IPS DF 6.9 (cell line): Measurements from ENCODE around the gene TESK1.

ENCODE experiments used
- DNase-seq: peaks from one replicate; pipeline ENCODE4 v3.0.0-alpha.2; 2013; ENCODE audit warnings: low read depth, low spot score
- H3K27ac ChIP-seq: one replicate; pipeline ENCODE4 v1.5.1; 2013; ENCODE audit warnings: low read length, control low read depth
- H3K27me3 ChIP-seq: 2 replicates; pipeline ENCODE4 v1.6.1; 2013; ENCODE audit warnings: mild to moderate bottlenecking, low read length; ENCODE audit not compliant: control insufficient read depth, insufficient read depth
- H3K36me3 ChIP-seq: 2 replicates; pipeline ENCODE4 v1.6.1; 2013; ENCODE audit warnings: low read length; ENCODE audit not compliant: control insufficient read depth, insufficient read depth
- H3K4me1 ChIP-seq: 2 replicates; pipeline ENCODE4 v1.6.1; 2013; ENCODE audit warnings: low read length; ENCODE audit not compliant: control insufficient read depth, insufficient read depth
- H3K4me3 ChIP-seq: 2 replicates; pipeline ENCODE4 v1.5.1; 2013; ENCODE audit warnings: mild to moderate bottlenecking, low read length
- H3K9me3 ChIP-seq: 2 replicates; pipeline ENCODE4 v1.6.1; 2013; ENCODE audit warnings: low read length, inconsistent platforms; ENCODE audit not compliant: control insufficient read depth, insufficient read depth
- WGBS: extraction: QIAGEN DNeasy Blood & Tissue Kit; methylation state at CpG from one replicate; pipeline ENCODE4 v1.1.7; 2013; ENCODE audit warnings: mixed read lengths, missing lambda C conversion rate; ENCODE audit not compliant: insufficient read length, insufficient coverage; 5-methylcytosine and 5-hydroxymethylcytosine counted together

TESK1 gene

DNA sequence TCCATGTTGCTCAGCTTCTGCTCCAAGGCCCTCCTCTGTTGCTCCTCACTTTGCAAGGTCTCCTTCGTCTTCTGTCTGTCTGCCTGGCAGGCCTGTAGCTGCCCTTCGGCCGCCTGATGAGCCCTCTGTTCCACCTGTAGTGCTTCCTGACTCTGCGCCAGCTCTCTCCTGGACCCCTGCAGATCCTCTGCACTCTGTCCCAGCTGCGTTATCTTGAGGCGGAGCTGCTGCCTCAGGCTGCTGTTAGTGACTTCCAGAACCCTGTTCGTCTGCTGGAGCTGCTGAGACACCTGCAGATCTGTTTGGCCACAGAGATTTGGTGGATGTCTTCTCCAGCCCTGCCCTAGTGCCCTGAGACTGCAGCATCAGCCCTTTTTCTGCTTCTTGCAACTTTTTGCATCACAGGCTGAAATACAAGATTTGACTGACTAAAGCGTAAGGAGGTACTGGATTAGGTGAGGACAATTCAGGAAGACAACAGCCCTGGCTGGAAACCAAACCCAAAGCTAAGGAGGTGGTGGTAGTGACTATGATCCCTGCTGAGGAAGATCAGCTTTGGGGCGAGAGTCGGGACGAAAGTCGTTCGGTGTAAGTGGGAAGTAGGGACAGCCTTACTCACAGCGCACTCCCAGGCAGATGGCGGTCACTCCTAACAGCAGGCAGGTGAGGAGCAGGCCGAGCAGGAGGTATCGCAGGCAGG is 11.1 kb downstream of the TESK1 start:
- Histone ChIP-seq H3K36me3 (no peaks in the 10 kb centered on the region), H3K4me1 (no peaks in the 10 kb centered on the region), H3K9me3 (no peaks in the 10 kb centered on the region), H3K4me3 (peak overlapping the region; percentile 41; the same call in 1 of the 2 replicates), H3K27ac (no peak overlapping the region), H3K27me3 (no peaks in the 10 kb centered on the region)
- no CpG with 5 or more reads among the region's 17 CpGs for WGBS
- no peak for DNase-seq

DNA sequence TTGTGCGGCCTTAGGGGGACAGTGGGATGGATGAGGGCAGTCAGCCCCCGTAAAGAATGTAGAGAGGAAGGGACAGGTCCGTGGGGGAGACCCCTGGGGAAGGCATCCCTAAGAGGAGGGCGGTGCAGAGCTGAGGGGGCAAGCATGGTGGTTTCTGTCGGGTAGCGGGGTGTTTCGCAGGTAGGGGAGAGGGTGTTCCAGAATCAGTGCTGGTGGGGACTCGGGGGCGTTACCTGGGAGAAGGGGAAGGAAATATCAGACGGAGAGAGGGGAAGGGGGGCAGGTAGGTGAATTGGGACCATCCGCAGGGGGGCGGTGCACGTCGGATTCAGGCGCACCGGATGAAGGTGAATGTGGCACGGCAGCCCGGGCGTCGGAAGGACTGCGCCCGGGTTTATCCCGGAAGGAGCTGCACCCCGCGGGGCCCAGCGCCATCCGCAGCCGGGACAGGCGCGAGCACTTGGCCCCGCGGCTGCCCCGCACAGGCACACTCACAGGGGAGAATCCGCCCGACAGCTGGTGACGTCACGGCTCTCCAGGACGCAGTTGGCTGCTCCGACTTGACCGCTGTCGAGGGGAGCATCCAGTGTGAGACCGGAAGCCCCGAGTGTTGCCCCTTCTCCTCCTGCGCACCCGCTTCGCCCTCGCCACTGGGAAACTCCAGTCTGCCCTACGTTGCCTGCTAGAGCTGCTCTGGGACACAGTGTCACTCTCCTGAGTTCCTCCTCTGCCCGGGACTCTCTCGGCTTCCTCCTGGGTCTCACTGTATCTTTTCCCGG is 11.8 kb downstream of the TESK1 start:
- Histone ChIP-seq H3K9me3 (no peaks in the 10 kb centered on the region), H3K36me3 (no peaks in the 10 kb centered on the region), H3K27me3 (no peaks in the 10 kb centered on the region), H3K4me3 (peak overlapping the region; percentile 41; the same call in 1 of the 2 replicates), H3K27ac (no peak overlapping the region), H3K4me1 (no peaks in the 10 kb centered on the region)
- no CpG with 5 or more reads among the region's 51 CpGs for WGBS
- DNase-seq = no peak

DNA sequence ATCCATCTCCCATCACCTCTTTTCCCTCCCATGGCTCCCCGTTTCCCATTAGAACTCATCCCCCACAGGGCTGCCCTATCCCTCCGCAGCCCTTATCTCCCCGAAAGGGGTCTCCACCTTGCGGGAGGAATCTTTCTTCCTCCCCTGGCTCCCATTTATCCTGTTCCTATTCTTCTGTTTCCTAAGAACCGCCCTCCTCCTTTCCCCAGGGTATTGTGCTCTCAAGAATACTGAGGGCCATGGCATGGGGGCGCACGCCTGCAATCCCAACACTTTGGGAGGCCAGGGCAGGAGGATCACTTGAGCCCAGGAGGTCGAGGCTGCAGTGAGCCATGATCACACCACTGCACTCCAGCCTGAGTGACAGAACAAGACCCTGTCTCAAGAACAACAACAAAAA is 12.5 kb downstream of the TESK1 start:
- Histone ChIP-seq H3K27me3 (no peaks in the 10 kb centered on the region), H3K9me3 (no peaks in the 10 kb centered on the region), H3K4me3 (peak overlapping the region; percentile 41; the same call in 1 of the 2 replicates), H3K4me1 (no peaks in the 10 kb centered on the region), H3K27ac (no peak overlapping the region), H3K36me3 (no peaks in the 10 kb centered on the region)
- DNase-seq = no peak
- WGBS = no CpG with 5 or more reads among the region's 8 CpGs

DNA sequence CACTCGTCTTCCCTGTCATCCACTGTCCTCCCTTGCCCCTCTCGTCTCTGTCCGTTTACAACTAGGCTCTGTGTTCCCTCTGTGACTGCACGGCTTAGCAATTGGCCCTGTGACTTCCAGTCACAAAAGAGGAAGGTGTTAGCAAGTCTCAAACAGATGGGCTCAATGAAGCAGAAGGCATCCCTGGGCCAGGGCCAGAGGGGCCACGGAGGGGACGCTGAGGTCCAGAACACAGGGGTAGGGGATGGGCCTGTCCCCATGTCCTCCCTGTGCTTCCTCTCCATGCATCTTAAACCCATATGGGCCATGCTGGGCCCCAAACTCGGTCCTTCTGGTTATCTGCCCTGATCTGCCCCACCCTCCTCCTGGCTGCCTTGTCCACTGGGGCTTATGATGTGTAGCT is 13.3 kb downstream of the TESK1 start, which contains the start of gene CD72:
Gene CD72, minus strand, starts transcription at position 89 of the 403 bp plus-strand sequence. CDS start 110 bp downstream, outside the sequence.
- Histone ChIP-seq H3K27me3 (no peaks in the 10 kb centered on the region), H3K27ac (no peak within 1 kb of the TSS)

DNA sequence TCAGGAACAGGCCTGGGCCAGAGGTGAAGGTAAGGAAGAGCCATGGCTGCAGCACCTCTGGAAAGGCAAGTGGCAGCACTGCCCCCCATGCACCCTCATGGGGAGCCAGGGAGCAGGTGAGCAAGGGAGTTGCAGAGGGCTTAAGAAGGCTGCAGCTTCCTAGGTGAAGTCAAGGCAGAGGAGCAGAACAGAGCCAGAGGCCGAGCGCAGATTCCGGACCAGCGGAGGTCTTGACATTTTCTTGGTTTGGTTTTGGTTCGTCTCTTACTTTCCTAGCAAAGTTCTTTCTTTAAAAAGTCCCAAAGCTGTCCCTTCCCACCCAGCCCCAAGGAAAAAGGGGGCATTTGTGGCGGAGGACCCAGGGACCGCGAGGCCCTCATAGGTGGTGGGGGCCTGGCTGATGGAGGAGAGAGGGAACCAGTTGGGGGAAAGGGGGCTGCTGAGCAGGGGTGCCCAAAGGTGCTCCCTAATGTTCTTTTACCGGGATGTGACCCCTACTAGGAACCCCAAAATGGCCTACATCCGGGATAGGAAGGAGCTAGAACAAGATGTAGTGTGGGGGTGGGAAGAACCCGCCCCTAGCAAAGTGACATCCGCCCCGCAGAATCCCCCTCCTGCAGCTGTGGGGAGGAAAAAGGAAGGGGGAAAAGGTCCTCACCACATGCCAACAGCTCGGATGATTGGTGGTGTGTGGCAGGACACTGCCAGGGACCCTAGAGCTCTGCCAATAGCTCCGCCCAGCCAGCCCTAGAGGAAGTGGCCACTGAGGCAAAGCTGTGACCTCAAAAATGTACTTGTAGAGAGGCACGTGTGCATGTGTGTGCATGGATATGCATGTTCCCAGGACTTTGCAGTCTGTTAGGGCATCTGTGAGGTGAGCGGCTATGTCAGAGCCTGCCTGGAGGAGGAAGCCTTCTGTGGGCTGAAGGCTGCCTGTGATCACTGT is 14.1 kb downstream of the TESK1 start:
- DNase-seq = no peak
- no CpG with 5 or more reads among the region's 17 CpGs for WGBS
- no peaks in the 10 kb centered on the region for H3K4me1 ChIP-seq
- no peaks in the 10 kb centered on the region for H3K27me3 ChIP-seq
- no peaks in the 10 kb centered on the region for H3K36me3 ChIP-seq
- H3K27ac ChIP-seq = no peak overlapping the region
- H3K9me3 ChIP-seq = no peaks in the 10 kb centered on the region
- H3K4me3 ChIP-seq = no peak overlapping the region

More for the DNA sequence above, 13.3 kb downstream of the TESK1 start, which contains the start of gene CD72:
- WGBS = no CpG with 5 or more reads among the region's 7 CpGs
- no peaks in the 10 kb centered on the region for H3K4me1 ChIP-seq
- no peaks in the 10 kb centered on the region for H3K36me3 ChIP-seq
- DNase-seq = no peak
- peak within 1 kb of the TSS; percentile 41; the same call in 1 of the 2 replicates for H3K4me3 ChIP-seq
- no peaks in the 10 kb centered on the region for H3K9me3 ChIP-seq

DNA sequence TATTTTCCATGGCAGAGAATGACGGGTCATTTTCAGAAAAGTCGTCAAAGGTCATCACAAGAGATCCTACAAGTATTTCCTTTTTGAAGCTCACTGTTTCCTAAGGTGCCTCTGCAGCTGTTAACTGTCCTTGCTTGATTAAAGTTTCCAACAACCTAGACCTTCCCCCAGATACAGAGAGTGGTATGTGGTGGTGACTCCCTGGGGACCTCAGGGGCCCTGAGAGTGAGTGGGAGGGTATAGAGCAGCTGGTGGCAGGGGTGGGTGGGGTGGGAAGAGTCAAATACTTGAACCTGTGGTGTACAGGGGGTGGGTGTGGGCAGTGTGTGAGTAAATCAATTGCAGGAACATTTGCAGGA is 14.7 kb downstream of the TESK1 start:
- no peak for DNase-seq
- Histone ChIP-seq H3K36me3 (no peaks in the 10 kb centered on the region), H3K27me3 (no peaks in the 10 kb centered on the region), H3K4me3 (no peak overlapping the region), H3K27ac (no peak overlapping the region), H3K4me1 (no peaks in the 10 kb centered on the region), H3K9me3 (no peaks in the 10 kb centered on the region)
- no CpG with 5 or more reads among the region's 2 CpGs for WGBS

DNA sequence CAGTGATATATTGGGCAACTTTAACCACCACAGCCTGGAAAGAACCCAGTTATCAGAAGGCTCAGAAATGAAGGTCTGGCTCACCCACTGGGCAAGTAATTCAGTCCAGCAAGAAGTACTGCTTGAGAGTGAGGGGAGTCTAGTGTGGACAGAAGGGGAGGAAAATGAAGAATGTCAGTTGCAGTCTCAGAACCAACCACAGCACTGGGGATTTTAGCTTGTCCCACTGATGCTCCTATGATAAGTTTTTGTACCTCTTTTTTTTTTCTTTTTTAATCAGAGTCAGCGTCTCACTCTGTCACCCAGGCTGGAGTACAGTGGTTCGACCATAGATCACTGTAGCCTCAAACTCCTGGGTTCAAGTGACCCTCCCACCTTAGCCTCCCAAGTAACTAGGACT is 22.5 kb downstream of the TESK1 start:
- no peak for DNase-seq

DNA sequence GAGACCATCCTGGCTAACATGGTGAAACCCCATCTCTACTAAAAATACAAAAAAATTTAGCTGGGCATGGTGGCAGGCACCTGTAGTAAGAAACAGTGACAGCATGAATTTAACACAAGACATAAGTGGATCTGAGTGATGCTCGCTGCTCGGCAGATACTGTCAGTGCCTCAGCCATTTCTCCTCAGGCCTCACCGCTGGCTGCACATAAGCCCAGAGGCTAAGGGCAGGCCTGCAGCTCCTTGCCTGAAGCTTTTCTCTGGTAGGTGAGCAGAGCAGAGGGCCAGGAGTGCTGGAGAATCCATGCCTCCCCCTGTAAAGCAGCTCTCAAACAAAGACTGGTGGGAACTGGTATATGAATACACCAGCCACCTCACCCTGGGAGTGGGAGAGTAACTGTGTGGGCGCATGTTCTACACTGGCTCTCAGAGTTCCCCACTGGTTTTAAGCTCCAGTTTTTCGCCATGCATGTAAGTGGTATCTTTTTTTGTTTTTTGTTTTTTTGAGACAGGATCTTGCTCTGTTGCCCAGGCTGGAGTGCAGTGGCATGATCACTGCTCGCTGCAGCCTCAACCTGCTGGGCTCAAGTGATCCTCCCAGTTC is 23.4 kb downstream of the TESK1 start:
- whole genome bisulfite sequencing = no CpG with 5 or more reads among the region's 6 CpGs
- DNase-seq = no peak
- no peaks in the 10 kb centered on the region for H3K4me1 ChIP-seq
- H3K4me3 ChIP-seq = no peak overlapping the region
- H3K9me3 ChIP-seq = no peaks in the 10 kb centered on the region
- no peaks in the 10 kb centered on the region for H3K27me3 ChIP-seq
- no peaks in the 10 kb centered on the region for H3K36me3 ChIP-seq
- no peak overlapping the region for H3K27ac ChIP-seq

More for the DNA sequence above, 22.5 kb downstream of the TESK1 start:
- H3K27me3 ChIP-seq = no peaks in the 10 kb centered on the region
- no peaks in the 10 kb centered on the region for H3K9me3 ChIP-seq
- H3K27ac ChIP-seq = no peak overlapping the region
- no CpG with 5 or more reads among the region's 2 CpGs for WGBS
- H3K4me3 ChIP-seq = no peak overlapping the region
- H3K36me3 ChIP-seq = no peaks in the 10 kb centered on the region
- H3K4me1 ChIP-seq = no peaks in the 10 kb centered on the region

DNA sequence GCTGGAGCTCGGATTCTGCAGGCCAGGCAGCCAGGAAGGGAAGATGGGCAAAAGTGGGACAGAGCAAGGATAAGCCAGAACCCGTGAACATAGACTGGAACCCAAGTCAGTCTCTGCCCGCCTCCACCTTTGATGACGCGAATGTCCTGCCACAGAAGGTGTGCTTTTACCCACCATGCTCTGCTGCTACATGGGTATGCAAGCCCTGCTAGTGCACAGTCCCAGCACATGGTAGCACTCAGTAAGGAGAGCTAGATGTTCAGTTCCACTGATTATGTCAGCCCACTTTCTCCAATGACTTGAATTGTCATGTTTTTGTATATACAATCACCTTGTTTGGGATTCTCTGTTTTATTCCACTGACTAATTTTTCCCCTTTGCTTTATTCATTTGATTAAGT is 24.5 kb downstream of the TESK1 start:
- DNase-seq = no peak
- Histone ChIP-seq H3K36me3 (no peaks in the 10 kb centered on the region), H3K27ac (no peak overlapping the region), H3K9me3 (no peaks in the 10 kb centered on the region), H3K27me3 (no peaks in the 10 kb centered on the region), H3K4me3 (no peak overlapping the region), H3K4me1 (no peaks in the 10 kb centered on the region)
- no CpG with 5 or more reads among the region's 5 CpGs for WGBS

DNA sequence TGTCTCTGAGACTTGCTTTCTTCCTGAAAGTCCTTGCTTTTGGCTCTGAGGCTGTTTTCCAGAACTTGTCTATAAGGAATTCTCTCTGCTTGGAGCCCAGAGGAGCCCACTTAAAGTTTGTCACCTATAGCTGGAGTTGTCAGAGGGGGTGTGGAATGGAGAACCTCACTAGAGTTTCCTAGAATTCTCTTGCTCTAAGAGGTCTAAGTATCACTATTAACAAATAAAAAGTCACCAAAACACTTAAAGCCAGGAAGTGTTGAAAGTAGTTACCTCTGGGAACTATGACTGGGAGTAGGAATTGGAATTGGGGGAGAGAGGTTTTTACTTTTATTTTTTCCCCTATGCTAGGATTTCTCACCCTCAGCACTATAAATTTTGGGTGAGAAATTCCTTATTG is 30.7 kb downstream of the TESK1 start:
- no peaks in the 10 kb centered on the region for H3K27me3 ChIP-seq
- H3K27ac ChIP-seq = no peak overlapping the region

More for the DNA sequence above, 30.7 kb downstream of the TESK1 start:
- no peaks in the 10 kb centered on the region for H3K9me3 ChIP-seq
- no peaks in the 10 kb centered on the region for H3K4me1 ChIP-seq
- no peaks in the 10 kb centered on the region for H3K36me3 ChIP-seq
- H3K4me3 ChIP-seq = no peak overlapping the region
- DNase-seq = no peak
